H1 (cell line): ENCODE results near the gene RWDD4.

Experiments used
- CTCF ChIP-seq, 3 experiments: IDR thresholded peaks; 1 replicate in 2 of 3; 2 replicates in 1 of 3; pipeline versions ENCODE4 v1.5.1 to v1.6.1; 2011; ENCODE audit warnings: low read length in 3 of 3, mild to moderate bottlenecking in 3 of 3, inconsistent platforms in 2 of 3, low read depth in 1 of 3, moderate library complexity in 1 of 3; ENCODE audit not compliant: insufficient read depth in 1 of 3; ENCODE audit errors: control extremely low read depth in 1 of 3
- JUND ChIP-seq: IDR thresholded peaks from 2 replicates; pipeline ENCODE4 v1.6.1; 2011; ENCODE audit warnings: mild to moderate bottlenecking, improper control_type of control experiment, low read length
- NRF1 ChIP-seq: IDR thresholded peaks from 2 replicates; pipeline ENCODE4 v1.6.1; 2011; ENCODE audit warnings: mild to moderate bottlenecking, low read depth, low read length, improper control_type of control experiment
- SIX5 ChIP-seq: IDR thresholded peaks from 2 replicates; pipeline ENCODE4 v1.6.1; 2011; ENCODE audit warnings: mild to moderate bottlenecking, low read depth, low read length
- SP1 ChIP-seq: IDR thresholded peaks from 2 replicates; pipeline ENCODE4 v1.6.1; 2011; ENCODE audit warnings: low read depth, low read length

GRCh38 chr4:183612329-183613250 is 46.4 kb downstream of the RWDD4 start:
- TF ChIP-seq CTCF (IDR thresholded peaks at IDR 0.05; ENCODE audit: control extremely low read depth in 1 of 3, insufficient read depth in 1 of 3, low read depth in 1 of 3, low read length in 3 of 3) (no peak), NRF1 (no peak), SIX5 (no peak), JUND (no peak), SP1 (no peak)
